Measurements from ENCODE around the gene LRRN2. TPM values are rescaled to one million over a fixed set of nuclear protein-coding genes. Genes with fewer than 3 reads are reported as not detected.
"Not testable (repeated sequence)": the region's sequence is repeated elsewhere in the genome, so short reads cannot be mapped to it uniquely, and the experiment has no call there.

LRRN2 gene
- total RNA-seq, 4 donors from 2014 or later, result 0.10 to 0.32 TPM; not detected in 2

DNA sequence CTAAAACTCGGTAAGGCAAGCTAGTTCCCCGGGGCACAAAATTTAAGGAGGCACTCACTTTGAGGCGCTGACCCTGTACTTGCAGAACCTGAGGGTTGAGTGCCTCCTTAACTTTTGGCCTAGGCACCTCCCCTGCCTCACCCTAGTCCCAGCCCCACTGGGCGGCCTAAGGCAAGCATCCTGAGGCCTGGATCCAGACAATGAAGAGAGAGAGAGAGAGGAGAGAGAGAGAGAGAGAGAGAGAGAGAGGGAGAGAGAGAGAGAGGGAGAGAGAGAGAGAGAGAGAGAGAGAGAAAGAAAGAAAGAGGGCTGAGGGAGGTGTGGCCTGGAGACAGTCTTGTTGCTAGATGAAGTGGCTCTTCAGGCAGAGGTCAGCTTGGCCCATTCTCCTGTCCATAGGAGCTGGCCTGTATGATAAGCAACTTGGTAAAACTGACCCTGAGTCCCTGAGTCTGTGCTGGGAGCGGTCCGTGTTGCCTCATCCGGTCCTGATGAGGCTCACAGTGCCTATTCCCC is 7.4 kb upstream of the LRRN2 start:
- TF ChIP-seq POLR2A (IDR thresholded peaks at IDR 0.05), result no peak
- TF ChIP-seq, protein P1, sequence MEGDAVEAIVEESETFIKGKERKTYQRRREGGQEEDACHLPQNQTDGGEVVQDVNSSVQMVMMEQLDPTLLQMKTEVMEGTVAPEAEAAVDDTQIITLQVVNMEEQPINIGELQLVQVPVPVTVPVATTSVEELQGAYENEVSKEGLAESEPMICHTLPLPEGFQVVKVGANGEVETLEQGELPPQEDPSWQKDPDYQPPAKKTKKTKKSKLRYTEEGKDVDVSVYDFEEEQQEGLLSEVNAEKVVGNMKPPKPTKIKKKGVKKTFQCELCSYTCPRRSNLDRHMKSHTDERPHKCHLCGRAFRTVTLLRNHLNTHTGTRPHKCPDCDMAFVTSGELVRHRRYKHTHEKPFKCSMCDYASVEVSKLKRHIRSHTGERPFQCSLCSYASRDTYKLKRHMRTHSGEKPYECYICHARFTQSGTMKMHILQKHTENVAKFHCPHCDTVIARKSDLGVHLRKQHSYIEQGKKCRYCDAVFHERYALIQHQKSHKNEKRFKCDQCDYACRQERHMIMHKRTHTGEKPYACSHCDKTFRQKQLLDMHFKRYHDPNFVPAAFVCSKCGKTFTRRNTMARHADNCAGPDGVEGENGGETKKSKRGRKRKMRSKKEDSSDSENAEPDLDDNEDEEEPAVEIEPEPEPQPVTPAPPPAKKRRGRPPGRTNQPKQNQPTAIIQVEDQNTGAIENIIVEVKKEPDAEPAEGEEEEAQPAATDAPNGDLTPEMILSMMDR (IDR thresholded peaks at IDR 0.05), result no peak
- H3K4me3 ChIP-seq (ENCODE audit: low read depth, poor library complexity, severe bottlenecking), result no peak overlapping the region
- WGBS, 2 donors, result 60 to 64% methylated on average over 7 of the region's 7 CpGs
- no peak for DNase-seq (ENCODE audit: low spot score in 2 of 2)
- intact Hi-C loops (cut with DNase I; ENCODE audit: low total_unique reads), result no loop called here

DNA sequence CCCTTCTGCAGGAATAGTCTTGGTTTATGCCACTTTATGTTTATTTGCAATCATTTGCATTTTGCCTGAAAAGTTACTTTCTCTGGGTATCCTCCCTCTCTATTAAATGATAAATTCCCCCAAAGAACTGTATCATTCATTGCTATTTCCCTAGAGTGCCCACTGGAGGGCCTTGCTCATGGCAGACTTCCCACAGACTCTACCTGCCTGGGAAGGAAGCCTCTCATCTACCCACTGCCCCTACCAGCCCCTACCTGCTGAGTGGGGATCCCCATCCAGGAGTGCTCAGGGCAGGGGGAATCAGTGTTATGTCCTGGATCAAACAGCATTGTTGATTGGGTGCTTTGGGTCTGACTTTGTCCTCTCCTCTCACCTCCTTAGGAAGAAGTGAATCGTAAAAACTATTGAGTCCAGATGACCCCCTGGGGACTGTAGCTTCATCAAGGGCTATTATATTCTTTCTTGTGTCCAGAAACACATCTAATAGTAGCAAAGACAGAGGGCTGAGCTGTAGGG is 6.8 kb upstream of the LRRN2 start:
- no peak overlapping the region for H3K4me3 ChIP-seq (ENCODE audit: low read depth, poor library complexity, severe bottlenecking)
- intact Hi-C loops (cut with DNase I; ENCODE audit: low total_unique reads), result no loop called here
- DNase-seq (ENCODE audit: low spot score in 2 of 2), result no peak
- no peak for TF ChIP-seq POLR2A (IDR thresholded peaks at IDR 0.05)
- TF ChIP-seq, protein P1 (IDR thresholded peaks at IDR 0.05), result no peak
- 79 to 86% methylated on average over 1 of the region's 1 CpG for WGBS, 2 donors

DNA sequence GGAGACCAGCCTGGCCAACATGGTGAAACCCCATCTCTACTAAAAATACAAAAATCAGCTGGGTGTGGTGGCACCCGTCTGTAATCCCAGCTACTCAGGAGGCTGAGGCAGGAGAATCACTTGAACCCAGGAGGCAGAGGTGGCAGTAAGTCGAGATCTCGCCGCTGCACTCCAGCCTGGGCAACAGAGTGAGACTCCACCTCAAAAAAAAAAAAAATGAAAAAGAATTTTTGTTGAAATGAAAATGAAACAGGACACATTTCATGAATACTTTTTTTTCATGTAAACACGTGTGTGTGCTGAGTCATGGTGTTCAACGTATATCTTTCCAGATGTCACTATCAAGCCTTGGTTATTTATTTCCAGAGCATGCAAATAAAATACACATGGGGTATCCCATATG is 5.8 kb upstream of the LRRN2 start:
- intact Hi-C loops (cut with DNase I; ENCODE audit: low total_unique reads); H3K4me3 ChIP-seq (ENCODE audit: low read depth, poor library complexity, severe bottlenecking); DNase-seq (ENCODE audit: low spot score in 2 of 2): not testable (repeated sequence)
- 48 to 53% methylated on average over 6 of the region's 6 CpGs for WGBS, 2 donors

DNA sequence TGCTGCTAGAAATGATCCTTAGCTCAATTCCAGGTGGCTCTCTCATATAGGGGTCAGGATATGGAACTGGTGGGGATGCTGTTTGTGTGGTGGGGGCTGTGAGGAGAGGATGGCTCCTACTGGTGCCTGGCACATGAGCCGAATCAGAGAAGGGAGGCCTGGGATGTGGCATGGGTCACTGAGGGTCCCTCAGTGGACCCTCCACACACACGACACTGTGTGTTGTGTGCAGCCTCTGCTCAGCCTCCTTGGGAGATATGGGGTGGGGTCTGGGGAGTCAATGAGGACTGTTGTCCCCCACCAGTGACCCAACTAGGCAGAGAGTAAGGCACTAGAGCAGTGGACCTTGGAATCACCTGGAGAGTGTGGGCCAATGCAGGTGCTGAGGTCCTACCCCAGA is 3.2 kb upstream of the LRRN2 start:
- 88 to 90% methylated on average over 2 of the region's 2 CpGs for WGBS, 2 donors
- DNase-seq (ENCODE audit: low spot score in 2 of 2), result no peak
- H3K4me3 ChIP-seq (ENCODE audit: low read depth, poor library complexity, severe bottlenecking), result no peak overlapping the region
- intact Hi-C loops (cut with DNase I; ENCODE audit: low total_unique reads), result no loop called here
- TF ChIP-seq, protein P1 (IDR thresholded peaks at IDR 0.05), result no peak
- TF ChIP-seq POLR2A (IDR thresholded peaks at IDR 0.05), result no peak

DNA sequence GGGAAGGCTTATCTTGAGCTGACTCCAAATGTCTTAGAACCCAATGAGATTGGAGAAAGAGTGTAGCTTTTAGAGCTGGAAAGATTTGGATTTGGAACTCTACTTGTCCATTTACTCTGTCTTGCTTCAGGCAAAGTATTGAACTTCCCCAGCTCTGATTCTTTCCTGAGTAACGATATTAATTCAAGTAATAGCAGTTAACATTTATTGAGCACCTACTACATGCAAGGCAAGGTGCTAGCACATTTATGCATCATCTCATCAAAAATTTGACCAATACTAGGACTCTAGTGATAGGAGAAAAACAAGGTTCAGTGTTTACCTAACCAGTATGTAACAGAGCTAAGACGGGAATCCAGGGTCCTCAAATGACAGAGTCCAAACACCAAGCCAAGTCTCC is 2.5 kb upstream of the LRRN2 start:
- TF ChIP-seq, protein P1 (IDR thresholded peaks at IDR 0.05), result no peak
- no peak for TF ChIP-seq POLR2A (IDR thresholded peaks at IDR 0.05)
- WGBS, 2 donors, result 86 to 94% methylated on average over 2 of the region's 2 CpGs
- no peak overlapping the region for H3K4me3 ChIP-seq (ENCODE audit: low read depth, poor library complexity, severe bottlenecking)
- DNase-seq (ENCODE audit: low spot score in 2 of 2), result no peak
- intact Hi-C loops (cut with DNase I; ENCODE audit: low total_unique reads), result no loop called here

DNA sequence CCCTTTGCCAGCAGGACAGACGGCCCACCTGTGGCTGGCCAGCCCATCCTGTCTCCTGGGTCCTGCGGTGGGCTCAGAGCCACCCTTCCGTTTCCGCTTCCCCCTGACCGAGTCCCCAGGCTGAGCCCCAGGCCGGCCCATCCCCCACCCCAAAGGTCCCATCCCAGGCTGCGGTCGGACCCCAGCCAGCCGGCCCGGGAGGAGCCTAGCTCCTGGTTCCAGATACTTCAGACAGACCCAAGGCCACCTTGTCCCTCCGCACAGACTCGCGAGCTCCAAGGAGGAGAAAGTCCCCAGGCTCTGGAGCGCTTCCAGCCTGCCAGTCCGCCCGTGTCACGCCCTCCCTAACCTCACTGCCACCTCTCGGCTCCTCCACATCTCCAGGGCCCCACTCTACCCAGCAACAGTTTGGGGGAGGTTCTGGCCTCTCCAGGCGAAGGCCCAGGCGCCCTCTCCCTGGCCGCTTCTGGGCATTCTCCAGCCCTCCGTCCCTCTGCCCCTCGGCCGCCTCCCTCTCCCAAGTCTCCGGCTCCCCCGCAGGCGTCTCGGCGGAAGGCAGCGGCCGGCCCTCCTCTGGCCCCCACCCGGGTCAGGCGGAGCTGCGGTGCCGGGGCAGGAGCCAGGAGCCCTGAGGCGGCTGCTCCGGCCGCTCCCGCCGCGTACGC is 835 bp downstream of the LRRN2 start:
- no peak for DNase-seq (ENCODE audit: low spot score in 2 of 2)
- 3 to 8% methylated on average over 28 to 41 of the region's 42 CpGs for WGBS, 2 donors
- TF ChIP-seq, protein P1 (IDR thresholded peaks at IDR 0.05), result no peak
- TF ChIP-seq POLR2A (IDR thresholded peaks at IDR 0.05), result no peak
- intact Hi-C loops (cut with DNase I; ENCODE audit: low total_unique reads), result no loop called here
- H3K4me3 ChIP-seq (ENCODE audit: low read depth, poor library complexity, severe bottlenecking), result no peak overlapping the region

Data from lower leg skin (tissue), 4 donors.